Measurements from ENCODE around the gene FXYD1. TPM values are rescaled to one million over a fixed set of nuclear protein-coding genes. Genes with fewer than 3 reads are reported as not detected.

FXYD1 gene
- total RNA-seq, 1 donor from 2014 or later: not detected

DNA sequence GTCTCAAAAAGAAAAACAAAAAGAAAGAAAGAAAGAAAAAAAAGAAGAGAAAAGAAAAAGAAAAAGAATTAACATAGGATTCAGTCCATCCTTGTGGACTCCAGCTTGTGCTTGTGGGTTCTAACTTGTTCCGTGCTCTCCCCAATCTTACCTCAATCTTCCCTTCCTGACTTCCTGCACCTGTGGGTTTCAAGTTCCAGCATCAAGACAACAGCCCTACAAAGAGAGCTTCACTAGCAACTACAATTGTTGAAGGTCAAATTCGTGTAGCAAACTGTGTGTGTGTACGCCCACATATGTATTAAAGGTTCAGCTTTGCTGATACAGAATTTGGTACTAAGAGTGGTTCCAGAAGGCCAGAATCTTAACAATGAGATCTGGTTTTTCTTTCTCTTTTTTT, 41.2 kb downstream of the FXYD1 start:
- intact Hi-C loops (cut with micrococcal nuclease): no loop called here

DNA sequence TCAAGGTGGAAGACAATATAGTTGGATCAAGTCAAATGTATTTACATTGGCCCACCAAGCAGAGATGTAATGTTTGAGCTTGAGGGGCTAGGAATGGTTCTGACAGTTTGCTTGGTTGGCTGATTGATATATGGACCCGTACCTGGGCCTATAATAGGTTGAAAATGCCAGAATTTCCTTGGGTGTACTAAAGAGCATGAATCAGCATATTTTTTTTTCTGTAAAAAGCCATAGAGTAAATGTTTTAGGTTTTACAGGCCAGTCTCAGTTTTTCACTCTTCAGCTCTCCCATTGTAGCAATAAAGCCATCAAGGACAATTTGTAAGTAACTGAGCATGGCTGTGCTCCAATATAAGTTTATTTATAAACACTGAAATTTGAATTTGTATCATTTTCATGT, 42.8 kb downstream of the FXYD1 start:
- intact Hi-C loops (cut with micrococcal nuclease): no loop called here

DNA sequence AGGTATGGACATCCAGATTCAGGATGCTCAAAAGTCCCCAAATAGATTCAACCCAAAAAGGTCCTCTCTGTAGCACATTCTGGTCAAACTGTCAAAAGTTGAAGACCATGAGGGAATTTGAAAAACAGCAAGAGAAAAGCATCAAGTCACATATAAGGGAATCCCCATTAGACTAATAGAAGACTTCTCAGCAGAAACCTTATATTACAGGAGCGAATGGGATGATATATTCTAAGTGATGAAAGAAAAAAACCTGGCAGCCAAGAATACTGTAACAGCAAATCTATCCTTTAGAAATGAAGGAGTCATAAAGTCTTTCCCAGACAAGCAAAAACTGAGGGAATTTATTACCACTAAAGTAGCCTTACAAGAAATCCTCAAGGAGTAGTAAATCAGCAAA, 45.6 kb downstream of the FXYD1 start:
- intact Hi-C loops (cut with micrococcal nuclease): no loop called here

DNA sequence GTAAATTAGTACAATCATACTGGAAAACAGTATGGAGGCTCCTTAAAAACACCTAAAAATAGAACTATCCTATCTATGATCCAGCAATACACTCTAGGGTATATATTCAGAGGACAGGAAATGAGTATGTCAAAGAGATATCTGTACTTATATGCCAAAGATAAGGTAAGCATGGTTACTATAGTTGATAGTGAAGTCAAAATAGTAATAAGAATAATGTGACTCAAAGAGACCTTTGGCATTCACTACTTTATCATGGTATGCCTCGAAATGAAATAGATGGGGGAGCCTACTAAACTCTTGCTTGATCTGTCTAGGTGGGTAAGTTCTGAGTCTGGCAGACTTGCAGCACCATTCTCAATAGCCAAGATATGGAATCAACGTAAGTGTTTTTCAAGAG, 46.3 kb downstream of the FXYD1 start:
- intact Hi-C loops (cut with micrococcal nuclease): no loop called here

Other genes starting within 250 kb of the FXYD1 start
- gene ZNF30, start 211.9 kb upstream of the FXYD1 start, total RNA-seq: 3.2 and 3.5 TPM in 2 replicates
- 12.4 and 14.0 TPM in 2 replicates for gene ZNF792, start 174.6 kb upstream of the FXYD1 start, total RNA-seq
- gene GRAMD1A, start 138.5 kb upstream of the FXYD1 start, total RNA-seq: 76.6 and 78.3 TPM in 2 replicates
- gene SCN1B, start 108.4 kb upstream of the FXYD1 start, total RNA-seq: 0.24 and 0.69 TPM in 2 replicates
- gene HPN, start 97.1 kb upstream of the FXYD1 start, total RNA-seq: not detected in 2 replicates
- not detected in 2 replicates for gene FXYD3, start 23.0 kb upstream of the FXYD1 start, total RNA-seq
- 0.12 and 0.27 TPM in 2 replicates for gene LGI4, start 3.8 kb upstream of the FXYD1 start, total RNA-seq
- gene FXYD7, start 4.4 kb downstream of the FXYD1 start, total RNA-seq: 1.6 and 2.2 TPM in 2 replicates
- 350 and 365 TPM in 2 replicates for gene FXYD5, start 15.9 kb downstream of the FXYD1 start, total RNA-seq
- gene FAM187B, start 89.9 kb downstream of the FXYD1 start, total RNA-seq: not detected in 2 replicates
- gene LSR, start 110.2 kb downstream of the FXYD1 start, total RNA-seq: 4.5 and 5.6 TPM in 2 replicates
- 138 and 161 TPM in 2 replicates for gene USF2, start 130.1 kb downstream of the FXYD1 start, total RNA-seq
- gene HAMP, start 143.7 kb downstream of the FXYD1 start, total RNA-seq: 0.51 and 0.54 TPM in 2 replicates
- 0.32 TPM in 1 of 2 replicates, not detected in the other for gene MAG, start 153.3 kb downstream of the FXYD1 start, total RNA-seq
- gene CD22, start 190.4 kb downstream of the FXYD1 start, total RNA-seq: 2.4 and 3.2 TPM in 2 replicates
- 0.07 and 0.17 TPM in 2 replicates for gene FFAR1, start 209.1 kb downstream of the FXYD1 start, total RNA-seq
- gene FFAR3, start 219.6 kb downstream of the FXYD1 start, total RNA-seq: 0.17 and 0.25 TPM in 2 replicates
- 0.17 and 0.27 TPM in 2 replicates for gene GPR42, start 232.2 kb downstream of the FXYD1 start, total RNA-seq